Erythroblast (primary cell): ENCODE data around the gene RBFOX1.

ENCODE experiments used
- GATA1 ChIP-seq: IDR thresholded peaks from 2 replicates; pipeline ENCODE4 v1.6.1; 2011; ENCODE audit warnings: low read depth, mild to moderate bottlenecking, control low read depth, low read length, moderate library complexity
- POLR2A ChIP-seq: IDR thresholded peaks from 2 replicates; pipeline ENCODE4 v1.6.1; 2011; ENCODE audit warnings: mild to moderate bottlenecking, low read length

DNA sequence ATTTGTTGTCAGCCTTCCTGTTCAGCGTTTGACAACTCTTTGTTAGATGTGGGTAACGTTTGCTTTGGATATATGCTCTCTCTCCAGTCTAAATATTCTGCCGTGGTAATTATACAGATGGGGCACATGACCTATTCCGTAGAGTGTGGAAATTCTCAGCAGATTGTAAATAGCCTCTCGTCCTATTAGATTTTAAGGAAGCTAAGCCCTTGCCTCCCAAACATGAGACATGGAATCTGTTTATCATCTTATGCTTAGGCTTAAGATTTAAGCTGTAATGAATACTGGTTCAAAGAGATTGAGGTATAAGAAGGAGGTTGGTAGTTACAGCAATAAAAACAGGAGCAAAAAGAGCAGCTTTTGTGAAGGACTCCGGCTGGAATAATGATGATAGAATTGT, 87.4 kb downstream of the RBFOX1 start:
- TF ChIP-seq POLR2A (no peak), GATA1 (no peak)
